CD4-positive, CD25-positive, alpha-beta regulatory T cell (primary cell): ENCODE results near the gene SLC16A8. TPM values are rescaled to one million over a fixed set of nuclear protein-coding genes. Genes with fewer than 3 reads are reported as not detected.
A peak's percentile ranks its signal among the peaks of the same experiment; 100 is the strongest.

Experiments used
- ATAC-seq, 2 donors: fragments of 150-1000 bp; cut with Tn5 transposase; one replicate each; pipeline ENCODE4 v1.10.0; 2021; ENCODE audit warnings: low read depth in 2 of 2, moderate number of reproducible peaks in 2 of 2, moderate library complexity in 1 of 2
- DNase-seq, 3 donors: peaks; one replicate each; pipeline versions ENCODE4 v3.0.0 to v3.0.0-alpha.2; 2012 to 2022; ENCODE audit warnings: mixed read lengths in 1 of 3
- H3K27ac ChIP-seq: one replicate; pipeline ENCODE4 v1.7.0; 2013; ENCODE audit warnings: mild to moderate bottlenecking, low read length; ENCODE audit not compliant: insufficient read depth, poor library complexity, severe bottlenecking
- H3K27me3 ChIP-seq: one replicate; pipeline ENCODE4 v1.7.0; 2013; ENCODE audit warnings: low read length; ENCODE audit not compliant: control insufficient read depth, insufficient read depth
- H3K36me3 ChIP-seq: one replicate; pipeline ENCODE4 v1.7.0; 2013; ENCODE audit warnings: mild to moderate bottlenecking, low read length, moderate library complexity; ENCODE audit not compliant: control insufficient read depth, insufficient read depth
- H3K4me1 ChIP-seq: 2 replicates; pipeline ENCODE4 v1.7.0; 2013; ENCODE audit warnings: mild to moderate bottlenecking, low read length; ENCODE audit not compliant: insufficient read depth, control insufficient read depth, poor library complexity, severe bottlenecking
- H3K4me3 ChIP-seq: one replicate; pipeline ENCODE4 v1.7.0; 2013; ENCODE audit warnings: low read depth, mild to moderate bottlenecking, low read length, moderate library complexity
- H3K9me3 ChIP-seq, 2 experiments: 1 replicate in 1 of 2; 2 replicates in 1 of 2; pipeline ENCODE4 v1.7.0; 2013; ENCODE audit warnings: low read length in 2 of 2, mild to moderate bottlenecking in 1 of 2, moderate library complexity in 1 of 2; ENCODE audit not compliant: control insufficient read depth in 2 of 2
- H3K27ac Mint-ChIP-seq, 3 donors: one replicate each; pipeline ENCODE4 v1.8.0; 2020 to 2022; ENCODE audit warnings: mild to moderate bottlenecking in 3 of 3, mixed read lengths in 3 of 3, moderate library complexity in 2 of 3
- H3K27me3 Mint-ChIP-seq: one replicate; pipeline ENCODE4 v1.8.0; 2022; ENCODE audit warnings: mild to moderate bottlenecking, mixed read lengths
- H3K36me3 Mint-ChIP-seq: one replicate; pipeline ENCODE4 v1.8.0; 2020; ENCODE audit warnings: mixed read lengths
- H3K4me1 Mint-ChIP-seq, 4 donors: one replicate each; pipeline ENCODE4 v1.8.0; 2020 to 2022; ENCODE audit warnings: mixed read lengths in 4 of 4, mild to moderate bottlenecking in 1 of 4
- H3K4me3 Mint-ChIP-seq, 4 donors: one replicate each; pipeline ENCODE4 v1.8.0; 2020 to 2022; ENCODE audit warnings: mild to moderate bottlenecking in 4 of 4, mixed read lengths in 4 of 4, moderate library complexity in 3 of 4
- H3K9me3 Mint-ChIP-seq, 7 donors: one replicate each; pipeline ENCODE4 v1.8.0; 2020 to 2022; ENCODE audit warnings: mixed read lengths in 7 of 7, mild to moderate bottlenecking in 3 of 7, moderate library complexity in 2 of 7
- polyA plus RNA-seq, 4 donors: library from polyadenylated mRNA; unstranded; fragments of 300-500 nt; fragmentation: Illumina TruSeq; gene quantifications; one replicate each; pipeline ENCODE4 v1.2.3, GENCODE V29; 2021
- total RNA-seq: library from RNA; stranded (reverse); gene quantifications from one replicate; pipeline ENCODE4 v1.2.3, GENCODE V29; 2022

SLC16A8 gene
- total and polyA plus RNA-seq, 5 donors from 2014 or later, result not detected

- Histone ChIP-seq H3K27me3 (no peaks in the 10 kb centered on the region), H3K9me3 (no peaks in the 10 kb centered on the region), H3K4me1 (peaks cover 9% of the 10 kb centered on the region), H3K36me3 (no peaks in the 10 kb centered on the region), H3K4me3 (no peak overlapping the region), H3K27ac (no peak overlapping the region)
- H3K4me1 Mint-ChIP-seq, result peaks cover 0 to 7% (median 0%) of the 10 kb centered on the region in 4 donors
- H3K4me3 Mint-ChIP-seq, result no peak overlapping the region
- H3K27ac Mint-ChIP-seq, result no peak overlapping the region
- peaks cover 22% of the 10 kb centered on the region for H3K27me3 Mint-ChIP-seq
- ATAC-seq (no peak), DNase-seq (no peak)
- H3K9me3 Mint-ChIP-seq, result peaks cover 0 to 4% (median 0%) of the 10 kb centered on the region in 7 donors
- peaks cover 11% of the 10 kb centered on the region for H3K36me3 Mint-ChIP-seq
Measured at GRCh38 chr22:38086942-38087341, 3.0 kb upstream of the SLC16A8 start.

GRCh38 chr22:38086001-38086845 is 2.2 kb upstream of the SLC16A8 start:
- Mint-ChIP-seq H3K4me1 (peaks cover 0 to 9% (median 0%) of the 10 kb centered on the region in 4 donors), H3K27me3 (peaks cover 22% of the 10 kb centered on the region), H3K27ac (no peak overlapping the region), H3K36me3 (peaks cover 11% of the 10 kb centered on the region), H3K4me3 (no peak overlapping the region), H3K9me3 (peaks cover 0 to 4% (median 0%) of the 10 kb centered on the region in 7 donors)
- Histone ChIP-seq H3K4me3 (no peak overlapping the region), H3K27ac (no peak overlapping the region), H3K36me3 (no peaks in the 10 kb centered on the region), H3K27me3 (no peaks in the 10 kb centered on the region), H3K9me3 (no peaks in the 10 kb centered on the region), H3K4me1 (peaks cover 16% of the 10 kb centered on the region)
- ATAC-seq, result no peak
- no peak for DNase-seq

- DNase-seq (no peak), ATAC-seq (no peak)
- Mint-ChIP-seq H3K36me3 (peaks cover 8% of the 10 kb centered on the region), H3K4me3 (no peak overlapping the region), H3K4me1 (peaks cover 0 to 9% (median 0%) of the 10 kb centered on the region in 4 donors), H3K27me3 (peaks cover 19% of the 10 kb centered on the region), H3K27ac (no peak overlapping the region), H3K9me3 (peaks cover 0 to 4% (median 0%) of the 10 kb centered on the region in 7 donors)
- H3K27ac ChIP-seq, result no peak overlapping the region
- no peak overlapping the region for H3K4me3 ChIP-seq
- H3K36me3 ChIP-seq, result no peaks in the 10 kb centered on the region
- H3K4me1 ChIP-seq, result peaks cover 17% of the 10 kb centered on the region
- H3K9me3 ChIP-seq, result no peaks in the 10 kb centered on the region
- H3K27me3 ChIP-seq, result no peaks in the 10 kb centered on the region
Measured at GRCh38 chr22:38085501-38085900, 1.5 kb upstream of the SLC16A8 start.

DNA sequence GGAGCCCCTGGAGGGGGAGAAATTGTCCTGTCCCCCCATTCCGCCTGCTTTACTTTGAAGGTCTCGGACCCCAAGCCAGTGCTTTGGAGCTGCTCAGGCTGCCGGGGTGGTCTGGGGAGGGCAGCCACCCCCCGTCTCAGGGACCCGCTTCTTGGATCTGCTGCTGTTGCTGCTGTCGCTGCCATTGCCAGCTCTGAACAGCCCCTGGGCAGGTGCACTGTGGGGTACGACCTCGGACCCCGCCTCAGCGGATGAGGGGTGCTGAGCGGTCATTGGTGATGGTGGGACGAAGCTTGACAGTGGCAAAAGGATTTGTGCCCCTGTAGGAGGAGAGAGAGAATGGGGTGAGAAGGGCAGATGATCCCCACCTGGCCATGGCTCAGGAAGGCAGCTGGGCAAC is 1.1 kb upstream of the SLC16A8 start:
- no peak for DNase-seq
- Histone ChIP-seq H3K27me3 (no peaks in the 10 kb centered on the region), H3K9me3 (no peaks in the 10 kb centered on the region), H3K4me1 (peaks cover 17% of the 10 kb centered on the region), H3K4me3 (no peak overlapping the region), H3K27ac (no peak overlapping the region), H3K36me3 (no peaks in the 10 kb centered on the region)
- peaks cover 16% of the 10 kb centered on the region for H3K27me3 Mint-ChIP-seq
- H3K4me1 Mint-ChIP-seq, result peaks cover 0 to 9% (median 0%) of the 10 kb centered on the region in 4 donors
- H3K4me3 Mint-ChIP-seq, result no peak overlapping the region
- peaks cover 5% of the 10 kb centered on the region for H3K36me3 Mint-ChIP-seq
- no peak overlapping the region for H3K27ac Mint-ChIP-seq
- no peak for ATAC-seq
- H3K9me3 Mint-ChIP-seq, result peaks cover 0 to 4% (median 0%) of the 10 kb centered on the region in 7 donors

GRCh38 chr22:38082986-38083710 is 836 bp downstream of the SLC16A8 start:
- Mint-ChIP-seq H3K27me3 (peaks cover 23% of the 10 kb centered on the region), H3K4me3 (peak overlapping the region in 1 of 4 donors; percentile 7), H3K4me1 (peaks cover 0 to 13% (median 0%) of the 10 kb centered on the region in 4 donors), H3K27ac (no peak overlapping the region), H3K9me3 (peaks cover 0 to 4% (median 0%) of the 10 kb centered on the region in 7 donors), H3K36me3 (peaks cover 5% of the 10 kb centered on the region)
- no peak for ATAC-seq
- no peak for DNase-seq
- Histone ChIP-seq H3K4me1 (peaks cover 17% of the 10 kb centered on the region), H3K27ac (no peak overlapping the region), H3K27me3 (no peaks in the 10 kb centered on the region), H3K36me3 (no peaks in the 10 kb centered on the region), H3K4me3 (no peak overlapping the region), H3K9me3 (no peaks in the 10 kb centered on the region)

- ATAC-seq, result no peak
- no peak overlapping the region for H3K27ac ChIP-seq
Measured at GRCh38 chr22:38081941-38082828, 1.8 kb downstream of the SLC16A8 start.

GRCh38 chr22:38081636-38081940 is 2.4 kb downstream of the SLC16A8 start:
- Histone ChIP-seq H3K4me1 (peaks cover 17% of the 10 kb centered on the region), H3K4me3 (no peak overlapping the region), H3K9me3 (no peaks in the 10 kb centered on the region), H3K36me3 (no peaks in the 10 kb centered on the region), H3K27ac (no peak overlapping the region), H3K27me3 (no peaks in the 10 kb centered on the region)
- no peak for ATAC-seq
- no peak for DNase-seq
- no peak overlapping the region for H3K4me3 Mint-ChIP-seq
- H3K36me3 Mint-ChIP-seq, result no peaks in the 10 kb centered on the region
- peaks cover 22% of the 10 kb centered on the region for H3K27me3 Mint-ChIP-seq
- no peak overlapping the region for H3K27ac Mint-ChIP-seq
- H3K9me3 Mint-ChIP-seq, result peaks cover 0 to 4% (median 0%) of the 10 kb centered on the region in 7 donors
- H3K4me1 Mint-ChIP-seq, result peaks cover 0 to 10% (median 0%) of the 10 kb centered on the region in 4 donors

More at GRCh38 chr22:38081941-38082828, 1.8 kb downstream of the SLC16A8 start:
- peaks cover 23% of the 10 kb centered on the region for H3K27me3 Mint-ChIP-seq
- H3K4me1 Mint-ChIP-seq, result peaks cover 0 to 10% (median 0%) of the 10 kb centered on the region in 4 donors
- H3K9me3 Mint-ChIP-seq, result peaks cover 0 to 4% (median 0%) of the 10 kb centered on the region in 7 donors
- no peak overlapping the region for H3K4me3 Mint-ChIP-seq
- DNase-seq, result no peak
- no peaks in the 10 kb centered on the region for H3K36me3 ChIP-seq
- H3K4me3 ChIP-seq, result no peak overlapping the region
- H3K27ac Mint-ChIP-seq, result no peak overlapping the region
- H3K36me3 Mint-ChIP-seq, result peaks cover under 1% of the 10 kb centered on the region
- H3K9me3 ChIP-seq, result no peaks in the 10 kb centered on the region
- H3K27me3 ChIP-seq, result no peaks in the 10 kb centered on the region
- peaks cover 17% of the 10 kb centered on the region for H3K4me1 ChIP-seq
